ENCODE data around the gene PPA1.
"Not testable (repeated sequence)": the region's sequence is repeated elsewhere in the genome, so short reads cannot be mapped to it uniquely, and the experiment has no call there.

DNA sequence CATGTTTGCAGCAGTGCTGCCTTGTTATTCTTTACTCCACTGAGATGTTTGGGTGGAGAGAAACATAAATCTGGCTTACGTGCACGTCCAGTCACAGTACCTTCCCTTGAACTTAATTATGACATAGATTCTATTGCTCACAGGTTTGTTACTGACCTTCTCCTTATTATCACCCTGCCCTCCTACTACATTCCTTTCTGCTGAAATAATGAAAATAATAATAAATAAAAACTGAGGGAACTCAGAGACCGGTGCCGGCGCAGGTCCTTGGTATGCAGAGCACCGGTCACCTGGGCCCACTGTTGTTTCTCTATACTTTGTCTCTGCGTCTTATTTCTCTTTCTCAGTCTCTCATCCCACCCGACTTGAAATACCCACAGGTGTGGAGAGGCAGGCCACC is 24.6 kb upstream of the PPA1 start:
- TF ChIP-seq, protein P1, sequence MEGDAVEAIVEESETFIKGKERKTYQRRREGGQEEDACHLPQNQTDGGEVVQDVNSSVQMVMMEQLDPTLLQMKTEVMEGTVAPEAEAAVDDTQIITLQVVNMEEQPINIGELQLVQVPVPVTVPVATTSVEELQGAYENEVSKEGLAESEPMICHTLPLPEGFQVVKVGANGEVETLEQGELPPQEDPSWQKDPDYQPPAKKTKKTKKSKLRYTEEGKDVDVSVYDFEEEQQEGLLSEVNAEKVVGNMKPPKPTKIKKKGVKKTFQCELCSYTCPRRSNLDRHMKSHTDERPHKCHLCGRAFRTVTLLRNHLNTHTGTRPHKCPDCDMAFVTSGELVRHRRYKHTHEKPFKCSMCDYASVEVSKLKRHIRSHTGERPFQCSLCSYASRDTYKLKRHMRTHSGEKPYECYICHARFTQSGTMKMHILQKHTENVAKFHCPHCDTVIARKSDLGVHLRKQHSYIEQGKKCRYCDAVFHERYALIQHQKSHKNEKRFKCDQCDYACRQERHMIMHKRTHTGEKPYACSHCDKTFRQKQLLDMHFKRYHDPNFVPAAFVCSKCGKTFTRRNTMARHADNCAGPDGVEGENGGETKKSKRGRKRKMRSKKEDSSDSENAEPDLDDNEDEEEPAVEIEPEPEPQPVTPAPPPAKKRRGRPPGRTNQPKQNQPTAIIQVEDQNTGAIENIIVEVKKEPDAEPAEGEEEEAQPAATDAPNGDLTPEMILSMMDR (IDR thresholded peaks at IDR 0.05 in 2 of 3, conservative IDR thresholded peaks at IDR 0.05 in 1 of 3; ENCODE audit: borderline replicate concordance in 1 of 3, insufficient read depth in 1 of 3, low read depth in 2 of 3, low read length in 2 of 3): not testable (repeated sequence)
- not testable (repeated sequence) for TF ChIP-seq SP1 (IDR thresholded peaks at IDR 0.05; ENCODE audit: low read depth); EZH2phosphoT487 (IDR thresholded peaks at IDR 0.05; ENCODE audit: borderline replicate concordance); POLR2AphosphoS5 (IDR thresholded peaks at IDR 0.05; ENCODE audit: low read depth, low read length); POLR2A (IDR thresholded peaks at IDR 0.05; ENCODE audit: borderline replicate concordance, extremely low read depth, insufficient read depth, insufficient read length); TCF7L2 (IDR thresholded peaks at IDR 0.05; ENCODE audit: borderline replicate concordance, extremely low read depth, insufficient read depth, insufficient read length); ZBTB33 (IDR thresholded peaks at IDR 0.05; ENCODE audit: extremely low read depth, insufficient replicate concordance, low read length); EZH2 (IDR thresholded peaks at IDR 0.05); ZFX (IDR thresholded peaks at IDR 0.05)
- TF ChIP-seq, protein P2, sequence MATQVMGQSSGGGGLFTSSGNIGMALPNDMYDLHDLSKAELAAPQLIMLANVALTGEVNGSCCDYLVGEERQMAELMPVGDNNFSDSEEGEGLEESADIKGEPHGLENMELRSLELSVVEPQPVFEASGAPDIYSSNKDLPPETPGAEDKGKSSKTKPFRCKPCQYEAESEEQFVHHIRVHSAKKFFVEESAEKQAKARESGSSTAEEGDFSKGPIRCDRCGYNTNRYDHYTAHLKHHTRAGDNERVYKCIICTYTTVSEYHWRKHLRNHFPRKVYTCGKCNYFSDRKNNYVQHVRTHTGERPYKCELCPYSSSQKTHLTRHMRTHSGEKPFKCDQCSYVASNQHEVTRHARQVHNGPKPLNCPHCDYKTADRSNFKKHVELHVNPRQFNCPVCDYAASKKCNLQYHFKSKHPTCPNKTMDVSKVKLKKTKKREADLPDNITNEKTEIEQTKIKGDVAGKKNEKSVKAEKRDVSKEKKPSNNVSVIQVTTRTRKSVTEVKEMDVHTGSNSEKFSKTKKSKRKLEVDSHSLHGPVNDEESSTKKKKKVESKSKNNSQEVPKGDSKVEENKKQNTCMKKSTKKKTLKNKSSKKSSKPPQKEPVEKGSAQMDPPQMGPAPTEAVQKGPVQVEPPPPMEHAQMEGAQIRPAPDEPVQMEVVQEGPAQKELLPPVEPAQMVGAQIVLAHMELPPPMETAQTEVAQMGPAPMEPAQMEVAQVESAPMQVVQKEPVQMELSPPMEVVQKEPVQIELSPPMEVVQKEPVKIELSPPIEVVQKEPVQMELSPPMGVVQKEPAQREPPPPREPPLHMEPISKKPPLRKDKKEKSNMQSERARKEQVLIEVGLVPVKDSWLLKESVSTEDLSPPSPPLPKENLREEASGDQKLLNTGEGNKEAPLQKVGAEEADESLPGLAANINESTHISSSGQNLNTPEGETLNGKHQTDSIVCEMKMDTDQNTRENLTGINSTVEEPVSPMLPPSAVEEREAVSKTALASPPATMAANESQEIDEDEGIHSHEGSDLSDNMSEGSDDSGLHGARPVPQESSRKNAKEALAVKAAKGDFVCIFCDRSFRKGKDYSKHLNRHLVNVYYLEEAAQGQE (IDR thresholded peaks at IDR 0.05; ENCODE audit: low read depth): not testable (repeated sequence)
- TF ChIP-seq, protein P3, sequence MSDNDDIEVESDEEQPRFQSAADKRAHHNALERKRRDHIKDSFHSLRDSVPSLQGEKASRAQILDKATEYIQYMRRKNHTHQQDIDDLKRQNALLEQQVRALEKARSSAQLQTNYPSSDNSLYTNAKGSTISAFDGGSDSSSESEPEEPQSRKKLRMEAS (IDR thresholded peaks at IDR 0.05): not testable (repeated sequence)

Measured in HCT116 (cell line).